GM18951 (cell line): ENCODE measurements around the gene LMBR1.

Source experiments
- POLR2A ChIP-seq: IDR thresholded peaks from 4 replicates; pipeline ENCODE4 v1.6.1; 2011; ENCODE audit warnings: mild to moderate bottlenecking; ENCODE audit not compliant: insufficient read length, insufficient read depth; ENCODE audit errors: extremely low read depth
- in situ Hi-C: fragments of 300-500 bp; cut with MboI; formaldehyde crosslinking; loops from one replicate; pipeline ENCODE4 v1.12.0; 2022; ENCODE audit warnings: low sequenced_read_pairs, mixed read lengths, inconsistent platforms; ENCODE audit not compliant: unreplicated experiment

The LMBR1 gene

DNA sequence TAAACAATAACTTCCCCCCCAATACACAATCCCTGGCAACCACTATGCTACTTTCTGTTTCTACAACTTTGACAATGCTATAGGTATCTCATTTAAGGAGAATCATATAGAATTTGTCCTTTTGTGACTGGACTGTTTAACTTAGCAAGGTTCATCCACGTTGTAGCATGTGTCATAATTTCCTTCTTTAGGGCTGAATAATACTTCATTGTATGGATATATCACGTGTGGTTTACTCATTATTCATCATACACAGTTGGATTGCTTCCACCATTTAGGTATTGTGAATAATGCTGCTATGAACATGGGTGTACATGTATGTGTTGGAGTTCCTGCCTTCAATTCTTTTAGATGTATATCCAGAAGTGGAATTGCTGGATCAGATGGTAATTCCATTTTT is 111.0 kb downstream of the LMBR1 start:
- in situ Hi-C loops: no loop called here
- no peak for TF ChIP-seq POLR2A

- in situ Hi-C loops: no loop called here
- TF ChIP-seq POLR2A: no peak
These were observed 112.1 kb downstream of the LMBR1 start for GRCh38 chr7:156780724-156781455.

GRCh38 chr7:156778668-156779067 is 114.3 kb downstream of the LMBR1 start:
- TF ChIP-seq POLR2A: no peak
- in situ Hi-C loops: no loop called here

DNA sequence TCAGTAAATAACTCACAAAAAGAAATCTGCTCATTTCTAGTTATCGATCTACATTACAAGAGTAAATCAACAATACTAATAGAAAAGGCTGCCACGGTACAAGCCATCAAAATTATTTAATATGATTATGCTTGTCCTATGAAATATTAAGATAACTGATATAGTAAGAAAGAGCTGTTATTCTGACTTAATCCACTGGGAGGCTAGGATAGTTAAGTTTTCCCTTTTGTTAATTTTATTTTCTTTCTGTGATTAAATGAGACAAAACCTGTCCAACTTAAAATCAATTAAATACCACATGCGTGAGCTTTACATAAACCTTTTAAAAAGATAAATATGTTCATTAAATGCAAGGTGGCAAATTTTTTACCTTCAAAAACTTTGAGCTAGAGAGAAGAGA is 114.8 kb downstream of the LMBR1 start:
- TF ChIP-seq POLR2A: no peak
- in situ Hi-C loops: no loop called here

DNA sequence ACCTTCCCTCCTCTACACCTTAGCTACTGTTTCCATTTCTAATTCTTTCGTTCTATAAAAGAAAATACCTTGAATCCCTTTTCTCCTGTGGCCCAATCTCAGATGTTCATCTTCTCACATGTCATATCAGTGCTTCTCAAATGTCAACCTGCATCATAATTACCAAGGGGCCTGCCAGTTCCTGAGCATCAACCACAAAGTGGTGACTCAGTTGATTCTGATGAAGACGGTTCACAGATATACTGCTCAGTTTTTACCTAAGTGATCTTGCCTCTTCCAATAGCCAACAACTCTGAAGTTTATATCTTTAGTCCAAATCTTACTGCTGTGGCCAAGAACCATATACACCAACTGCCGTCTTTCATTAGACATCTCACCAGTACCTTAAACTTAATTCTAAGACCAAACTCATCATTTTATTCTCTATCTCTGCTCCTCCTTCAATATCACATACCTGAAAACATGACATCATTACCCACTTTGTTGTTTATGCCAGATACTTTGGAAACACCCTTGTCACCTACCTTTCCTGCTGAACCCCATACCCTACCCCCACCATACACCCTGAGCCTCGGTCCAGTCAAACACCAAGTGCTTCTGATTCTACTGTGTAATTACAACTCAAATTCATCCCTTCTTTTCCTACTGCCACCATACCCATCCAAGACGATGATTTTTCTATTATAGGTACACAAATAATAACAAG is 115.5 kb downstream of the LMBR1 start:
- no peak for TF ChIP-seq POLR2A
- in situ Hi-C loops: no loop called here

DNA sequence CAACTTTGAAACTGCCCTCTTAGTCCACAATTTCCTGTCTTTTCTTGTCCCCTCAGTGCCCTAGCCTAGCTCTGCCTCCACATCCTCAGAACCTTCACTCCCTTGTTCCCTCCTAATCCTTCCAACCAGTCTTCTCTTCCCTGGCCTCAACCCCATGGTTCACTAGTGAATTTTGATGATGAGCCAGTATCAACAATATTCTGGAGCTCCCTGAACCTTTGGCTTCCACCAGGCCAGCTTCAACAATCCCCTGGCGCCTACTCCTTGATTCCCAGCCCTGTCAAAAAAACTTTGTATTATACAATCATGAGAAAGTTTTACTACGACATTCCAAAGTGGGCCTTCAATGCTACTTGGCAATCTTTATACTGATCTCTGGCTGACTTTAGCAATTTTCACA is 116.5 kb downstream of the LMBR1 start:
- no peak for TF ChIP-seq POLR2A
- in situ Hi-C loops: no loop called here

DNA sequence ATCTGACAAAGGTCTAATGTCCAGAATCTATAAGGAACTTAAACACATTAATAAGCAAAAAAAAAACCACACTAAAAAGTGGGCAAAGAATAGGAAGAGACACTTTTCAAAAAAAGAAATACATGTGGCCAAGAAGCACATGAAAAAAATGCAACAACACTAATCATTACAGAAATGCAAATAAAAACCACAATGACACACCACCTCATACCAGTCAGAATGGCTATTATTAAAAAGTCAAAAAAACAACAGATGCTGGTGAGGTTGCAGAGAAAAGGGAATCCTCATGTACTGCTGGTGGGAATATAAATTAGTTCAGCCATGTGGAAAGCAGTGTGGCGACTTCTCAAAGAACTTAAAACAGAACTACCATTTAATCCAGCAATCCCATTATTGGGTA is 119.0 kb downstream of the LMBR1 start:
- in situ Hi-C loops: no loop called here

DNA sequence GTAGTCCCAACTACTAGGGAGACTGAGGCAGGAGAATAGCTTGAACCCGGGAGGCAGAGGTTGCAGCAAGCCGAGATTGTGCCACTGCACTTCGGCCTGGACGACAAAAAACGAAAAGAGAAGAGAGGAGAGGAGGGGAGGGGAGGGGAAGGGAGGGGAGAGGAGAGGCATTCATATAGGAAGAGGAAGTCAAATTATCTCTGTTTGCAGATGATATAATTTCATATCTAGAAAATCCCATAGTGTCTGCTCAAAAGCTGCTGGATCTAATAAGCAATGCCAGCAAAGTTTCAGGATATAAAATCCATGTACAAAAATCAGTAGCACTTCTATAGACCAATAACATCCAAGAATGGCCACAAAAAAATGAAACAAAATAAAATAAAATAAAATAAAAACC is 120.3 kb downstream of the LMBR1 start:
- in situ Hi-C loops: no loop called here
- no peak for TF ChIP-seq POLR2A

More for the DNA sequence above, 119.0 kb downstream of the LMBR1 start:
- TF ChIP-seq POLR2A: no peak

GRCh38 chr7:156768698-156769472 is 124.1 kb downstream of the LMBR1 start:
- in situ Hi-C loops: no loop called here
- TF ChIP-seq POLR2A: no peak

DNA sequence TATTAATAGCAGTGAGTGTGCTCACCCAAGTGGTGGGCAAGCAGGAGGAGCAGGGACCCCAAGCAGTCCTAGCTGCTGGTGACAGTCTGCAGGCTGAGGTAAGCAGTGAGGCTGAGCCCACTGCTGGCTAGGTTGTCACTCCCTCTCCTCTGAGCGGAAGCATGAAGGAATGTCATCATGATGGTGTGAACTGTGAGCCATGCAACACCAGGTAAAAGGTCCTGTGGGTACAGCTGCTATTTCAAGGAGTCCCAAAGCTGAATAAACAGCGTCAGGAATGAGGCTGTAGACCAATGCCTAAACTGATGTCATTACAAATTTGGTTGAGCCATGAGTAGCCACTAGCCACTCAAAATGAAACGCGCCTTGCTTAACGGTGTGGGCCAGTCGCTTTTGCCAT is 126.3 kb downstream of the LMBR1 start:
- in situ Hi-C loops: no loop called here

GRCh38 chr7:156765901-156766656 is 126.9 kb downstream of the LMBR1 start:
- in situ Hi-C loops: no loop called here
- no peak for TF ChIP-seq POLR2A

More for the DNA sequence above, 126.3 kb downstream of the LMBR1 start:
- no peak for TF ChIP-seq POLR2A

DNA sequence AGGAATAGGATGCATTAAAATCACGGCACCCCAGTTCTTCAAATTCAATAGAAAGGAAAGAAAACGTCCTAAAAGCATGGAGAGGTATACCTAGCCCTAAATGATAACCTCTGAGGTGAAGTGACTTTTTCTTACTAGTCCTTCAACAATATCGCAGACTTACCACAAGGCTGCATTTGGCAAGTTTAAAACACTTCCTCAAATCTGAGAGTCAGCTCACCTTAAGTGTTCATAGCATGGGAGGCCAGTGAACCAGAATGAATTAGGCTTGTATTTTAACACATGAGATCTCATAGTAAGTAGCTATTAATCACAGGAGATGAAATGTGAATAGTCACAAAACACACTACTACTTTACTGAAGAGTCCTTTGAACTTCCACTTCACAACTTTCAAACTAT is 128.2 kb downstream of the LMBR1 start:
- TF ChIP-seq POLR2A: no peak
- in situ Hi-C loops: no loop called here
